WI38 (cell line): ENCODE results near the gene PLCG2.

Experiments
- H3K4me3 ChIP-seq: 2 replicates; pipeline ENCODE4 v1.5.1; 2011; ENCODE audit warnings: low read depth, mild to moderate bottlenecking, control low read depth, low read length
- TF ChIP-seq, protein P1 (sequence below): IDR thresholded peaks from 2 replicates; pipeline ENCODE4 v1.5.1; 2012; ENCODE audit warnings: low read depth, mild to moderate bottlenecking, control low read depth, low read length

Gene PLCG2

DNA sequence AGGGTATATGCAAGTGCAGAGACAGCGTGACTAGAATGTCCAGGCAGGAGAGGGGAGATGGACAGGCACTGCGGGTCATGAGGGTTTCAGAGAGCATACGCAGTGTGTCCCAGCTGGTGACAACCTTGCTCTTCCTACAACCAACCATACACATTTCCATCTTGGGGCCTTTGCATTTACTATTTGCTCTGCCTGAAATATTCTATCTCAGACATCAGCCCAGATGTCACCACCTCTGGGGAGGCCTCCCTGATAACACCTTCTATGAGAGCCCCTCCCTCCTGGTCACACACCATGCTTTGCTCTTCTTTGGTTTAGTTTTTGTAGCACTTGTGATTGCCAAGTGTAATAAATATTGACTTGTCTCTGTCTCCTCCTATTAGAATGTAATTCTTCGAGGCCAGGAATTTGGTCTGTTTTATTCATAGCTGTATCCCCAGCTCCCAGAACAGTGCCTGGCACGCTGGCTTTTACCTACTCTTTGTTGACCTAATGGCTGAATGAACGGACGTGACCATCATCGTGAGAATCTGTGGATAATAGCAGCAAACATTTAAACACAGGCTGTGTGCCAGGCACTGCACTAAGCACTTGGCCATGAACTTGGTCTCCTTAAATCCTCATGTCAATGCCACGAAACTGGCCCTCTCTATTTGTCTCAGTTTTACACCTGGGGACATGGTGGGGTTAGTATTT lies 51.9 kb downstream of the PLCG2 start:
- TF ChIP-seq, protein P1, sequence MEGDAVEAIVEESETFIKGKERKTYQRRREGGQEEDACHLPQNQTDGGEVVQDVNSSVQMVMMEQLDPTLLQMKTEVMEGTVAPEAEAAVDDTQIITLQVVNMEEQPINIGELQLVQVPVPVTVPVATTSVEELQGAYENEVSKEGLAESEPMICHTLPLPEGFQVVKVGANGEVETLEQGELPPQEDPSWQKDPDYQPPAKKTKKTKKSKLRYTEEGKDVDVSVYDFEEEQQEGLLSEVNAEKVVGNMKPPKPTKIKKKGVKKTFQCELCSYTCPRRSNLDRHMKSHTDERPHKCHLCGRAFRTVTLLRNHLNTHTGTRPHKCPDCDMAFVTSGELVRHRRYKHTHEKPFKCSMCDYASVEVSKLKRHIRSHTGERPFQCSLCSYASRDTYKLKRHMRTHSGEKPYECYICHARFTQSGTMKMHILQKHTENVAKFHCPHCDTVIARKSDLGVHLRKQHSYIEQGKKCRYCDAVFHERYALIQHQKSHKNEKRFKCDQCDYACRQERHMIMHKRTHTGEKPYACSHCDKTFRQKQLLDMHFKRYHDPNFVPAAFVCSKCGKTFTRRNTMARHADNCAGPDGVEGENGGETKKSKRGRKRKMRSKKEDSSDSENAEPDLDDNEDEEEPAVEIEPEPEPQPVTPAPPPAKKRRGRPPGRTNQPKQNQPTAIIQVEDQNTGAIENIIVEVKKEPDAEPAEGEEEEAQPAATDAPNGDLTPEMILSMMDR: no peak
- no peak overlapping the region for H3K4me3 ChIP-seq

DNA sequence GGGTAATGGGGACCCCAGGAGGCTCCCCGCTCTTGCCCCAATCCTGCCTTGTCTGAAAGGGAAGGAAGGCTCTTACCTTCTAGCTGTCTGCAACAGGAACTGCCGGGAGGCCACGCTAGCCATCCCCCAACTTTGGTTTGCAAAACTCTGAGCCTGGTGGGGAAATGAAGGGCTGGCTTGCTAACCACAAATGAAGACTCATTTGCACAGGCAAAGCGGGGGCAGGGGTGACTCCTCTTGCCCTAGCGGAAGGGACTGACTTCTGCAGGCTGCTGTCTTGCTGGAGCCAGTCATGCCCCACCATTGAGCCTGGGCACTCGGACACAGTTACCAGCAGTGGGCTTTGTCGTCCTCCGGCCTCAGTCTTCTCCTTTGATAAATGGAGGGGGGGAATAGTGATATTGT lies 52.6 kb downstream of the PLCG2 start:
- no peak overlapping the region for H3K4me3 ChIP-seq
- TF ChIP-seq, protein P1: no peak

DNA sequence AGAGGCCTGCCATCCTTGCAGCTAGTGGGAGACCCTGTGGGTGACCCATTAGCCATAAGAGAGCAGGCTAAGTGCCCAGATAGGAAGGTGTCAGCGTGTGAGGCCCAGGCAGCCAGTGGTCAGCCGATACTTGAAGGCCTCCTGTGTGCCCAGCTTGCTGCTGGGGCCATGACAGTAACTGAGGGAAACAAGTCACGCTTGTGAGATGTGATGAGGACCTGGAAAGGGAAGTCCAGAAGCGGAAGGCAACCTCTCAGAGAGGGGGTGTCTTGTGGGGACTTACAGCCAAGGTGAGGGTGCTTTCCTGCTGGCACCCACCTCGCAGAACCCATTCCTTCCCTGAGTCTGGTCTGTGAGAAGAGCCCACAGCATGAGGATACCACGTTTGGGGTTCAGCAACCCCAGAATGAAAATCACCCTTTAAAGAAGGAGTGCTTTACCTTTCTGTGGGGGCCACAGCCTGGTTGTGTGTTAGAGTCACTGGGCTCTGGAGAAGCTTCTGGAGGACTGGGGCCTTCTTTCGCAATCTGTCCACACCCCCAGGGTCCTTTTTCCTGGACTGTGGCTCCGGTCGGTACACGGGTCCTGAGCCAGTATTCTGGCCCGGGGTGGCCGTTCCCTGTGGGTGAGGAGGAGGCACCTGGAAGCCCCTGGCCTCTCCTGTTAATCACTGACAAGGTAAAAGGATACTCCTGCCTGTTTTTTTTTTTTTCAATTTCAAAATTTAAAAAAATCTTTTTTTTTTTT lies 53.9 kb downstream of the PLCG2 start:
- no peak overlapping the region for H3K4me3 ChIP-seq
- TF ChIP-seq, protein P1: no peak

DNA sequence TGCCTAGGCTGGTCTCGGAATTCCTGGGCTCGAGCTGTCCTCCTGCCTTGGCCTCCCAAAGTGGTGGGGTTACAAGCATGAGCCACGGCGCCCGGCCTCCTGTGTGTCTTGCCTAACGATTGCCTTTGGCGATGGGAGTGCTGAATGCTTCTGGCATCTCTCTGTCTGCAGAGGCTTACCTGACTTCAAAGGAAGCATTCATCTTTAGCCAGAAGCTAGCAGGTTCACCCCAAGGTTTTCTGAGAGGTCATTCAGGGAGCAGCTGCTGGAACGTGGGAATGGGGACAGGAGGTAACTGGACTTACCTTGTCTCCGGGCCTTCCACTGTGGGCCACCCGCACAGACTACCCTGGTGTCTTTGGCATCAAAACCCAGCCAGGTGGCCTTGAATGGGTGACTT lies 54.7 kb downstream of the PLCG2 start:
- TF ChIP-seq, protein P1: no peak

DNA sequence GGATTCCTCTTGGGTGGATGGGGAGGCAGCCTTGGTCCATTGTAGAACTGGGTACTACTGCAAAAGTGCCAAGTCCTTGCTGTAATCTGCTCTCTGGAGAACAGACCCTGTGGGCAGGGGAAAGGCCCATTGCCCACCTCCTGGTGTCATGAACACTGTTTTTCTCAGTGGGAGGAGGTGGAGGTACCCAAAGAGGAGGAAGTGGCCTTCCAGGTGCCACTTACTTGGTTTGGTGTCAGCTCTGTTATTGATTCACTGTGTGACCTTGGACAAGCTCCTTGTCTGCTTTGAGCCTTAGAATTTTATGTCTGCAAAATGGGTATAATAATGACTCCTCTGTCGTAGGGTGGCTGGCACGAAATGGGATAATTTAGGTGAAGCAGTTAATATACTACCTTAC lies 55.8 kb downstream of the PLCG2 start:
- no peak overlapping the region for H3K4me3 ChIP-seq
- TF ChIP-seq, protein P1: no peak

More for the DNA sequence above, 54.7 kb downstream of the PLCG2 start:
- no peak overlapping the region for H3K4me3 ChIP-seq

DNA sequence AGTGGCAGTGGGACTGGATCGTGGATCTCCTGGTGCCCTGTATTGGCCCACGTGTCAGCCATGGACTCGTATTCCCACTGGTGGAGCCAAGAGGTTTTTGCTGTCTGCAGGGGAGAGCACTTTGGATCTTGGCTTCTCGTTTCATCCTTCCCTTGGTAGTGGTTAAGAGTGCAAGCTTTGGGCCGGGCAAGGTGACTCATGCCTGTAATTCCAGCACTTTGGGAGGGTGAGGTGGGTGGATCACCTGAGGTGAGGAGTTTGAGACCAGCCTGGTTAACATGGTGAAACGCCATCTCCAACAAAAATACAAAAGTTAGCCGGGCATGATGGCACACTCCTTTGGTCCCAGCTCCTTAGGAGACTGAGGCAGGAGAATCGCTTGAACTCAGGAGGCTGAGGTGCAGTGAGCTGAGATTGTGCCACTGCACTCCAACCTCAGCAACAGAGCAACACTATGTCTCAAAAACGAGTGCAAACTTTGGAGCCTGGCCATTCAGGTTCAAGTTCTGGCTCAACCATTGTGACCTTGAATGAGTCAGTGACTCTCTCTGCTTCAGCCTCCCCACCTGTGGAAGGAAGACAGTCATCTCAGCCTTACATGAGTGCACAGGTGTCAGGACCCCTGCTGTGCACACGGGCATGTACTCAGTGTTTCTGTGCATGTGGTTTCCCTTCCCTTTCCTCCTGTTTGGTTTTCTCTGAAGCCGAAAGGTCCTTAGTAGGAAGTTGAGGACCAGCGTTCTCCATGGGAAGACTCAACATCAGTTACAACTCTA lies 57.4 kb downstream of the PLCG2 start:
- TF ChIP-seq, protein P1: no peak
- no peak overlapping the region for H3K4me3 ChIP-seq

DNA sequence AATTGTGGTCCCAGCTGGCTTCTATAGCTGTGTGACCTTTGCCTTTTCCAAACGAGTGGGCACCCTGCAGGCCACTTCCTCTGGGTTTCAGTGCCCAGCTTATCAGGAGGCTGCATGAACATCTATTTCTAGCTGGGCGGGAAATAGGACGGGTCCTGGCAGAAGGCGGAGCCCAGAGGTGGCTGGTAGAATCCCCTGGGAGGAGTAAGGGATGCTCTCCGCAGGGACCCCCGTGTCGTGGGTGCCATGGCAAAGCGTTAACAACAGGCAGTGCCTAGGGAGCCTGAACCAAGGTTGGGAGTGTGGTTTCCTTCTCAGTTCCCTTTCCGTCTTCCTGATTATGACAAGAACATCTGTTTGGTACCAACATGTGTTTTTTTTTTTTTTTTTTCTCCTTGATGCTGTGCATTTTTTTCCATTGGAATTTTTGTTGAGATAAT lies 58.2 kb downstream of the PLCG2 start:
- TF ChIP-seq, protein P1: no peak
- H3K4me3 ChIP-seq: no peak overlapping the region
